WTC11 (cell line): ENCODE results near the gene CACNB4. TPM values are rescaled to one million over a fixed set of nuclear protein-coding genes. Genes with fewer than 3 reads are reported as not detected.

ENCODE experiments used
- ATAC-seq: fragments of 200-7000 bp; cut with Tn5 transposase; 2 replicates; pipeline ENCODE4 v1.10.0; 2021; ENCODE audit warnings: mild to moderate bottlenecking, moderate library complexity
- CTCF ChIA-PET: fragments of 300-600 bp; sonication (Branson Sonifier 250); formaldehyde crosslinking; loops from one replicate; lab custom pipeline; 2021; ENCODE audit warnings: antibody characterized with exemption; lab: Charles Lee
- POLR2A ChIA-PET: fragments of 350-600 bp; sonication (Branson Sonifier 250); formaldehyde crosslinking; loops from one replicate; lab custom pipeline; 2021; ENCODE audit warnings: antibody characterized with exemption; lab: Charles Lee
- DNase-seq: peaks from one replicate; pipeline ENCODE4 v3.0.0; 2021; ENCODE audit warnings: low spot score
- H3K27ac Mint-ChIP-seq: 2 replicates; pipeline ENCODE4 v1.8.0; 2021; ENCODE audit warnings: mixed read lengths
- H3K27me3 Mint-ChIP-seq: 2 replicates; pipeline ENCODE4 v1.8.0; 2021; ENCODE audit warnings: low read depth, mild to moderate bottlenecking, moderate library complexity, mixed read lengths
- H3K36me3 Mint-ChIP-seq: 2 replicates; pipeline ENCODE4 v1.8.0; 2021; ENCODE audit warnings: mixed read lengths
- H3K4me1 Mint-ChIP-seq: 2 replicates; pipeline ENCODE4 v1.8.0; 2022; ENCODE audit warnings: mixed read lengths
- H3K4me3 Mint-ChIP-seq: 2 replicates; pipeline ENCODE4 v1.8.0; 2021; ENCODE audit warnings: mild to moderate bottlenecking, moderate library complexity, mixed read lengths
- H3K9me3 Mint-ChIP-seq: 2 replicates; pipeline ENCODE4 v1.8.0; 2021; ENCODE audit warnings: mixed read lengths
- AFF4 ChIP-seq: sonication (generic); formaldehyde crosslinking; IDR thresholded peaks from 2 replicates; pipeline ENCODE4 v1.8.1; 2023; ENCODE audit warnings: mild to moderate bottlenecking, missing genetic modification reagents, borderline replicate concordance
- GTF2I ChIP-seq: fragments of 250-450 bp; sonication (Bioruptor Pico); conservative IDR thresholded peaks from 2 replicates; pipeline ENCODE4 v1.4.0; 2021; ENCODE audit warnings: mild to moderate bottlenecking
- IRF1 ChIP-seq: sonication (generic); formaldehyde crosslinking; IDR thresholded peaks from 2 replicates; pipeline ENCODE4 v1.8.0; 2023; ENCODE audit warnings: missing genetic modification reagents
- IRF2 ChIP-seq: sonication (generic); formaldehyde crosslinking; IDR thresholded peaks from 2 replicates; pipeline ENCODE4 v1.8.0; 2022; ENCODE audit warnings: low read depth, missing genetic modification reagents, borderline replicate concordance
- KAT7 ChIP-seq: sonication (generic); formaldehyde crosslinking; IDR thresholded peaks from 2 replicates; pipeline ENCODE4 v1.8.1; 2023; ENCODE audit warnings: missing genetic modification reagents, mild to moderate bottlenecking, borderline replicate concordance
- MYBL2 ChIP-seq: sonication (generic); formaldehyde crosslinking; IDR thresholded peaks from 2 replicates; pipeline ENCODE4 v1.8.1; 2023; ENCODE audit warnings: mild to moderate bottlenecking, moderate library complexity, missing genetic modification reagents
- NR1H2 ChIP-seq: sonication (generic); formaldehyde crosslinking; IDR thresholded peaks from 2 replicates; pipeline ENCODE4 v1.9.0; 2021; ENCODE audit warnings: mild to moderate bottlenecking, moderate library complexity, missing genetic modification reagents
- OVOL2 ChIP-seq: fragments of 250-450 bp; sonication (Bioruptor Pico); IDR thresholded peaks from 2 replicates; pipeline ENCODE4 v1.9.0; 2021; ENCODE audit warnings: mild to moderate bottlenecking, borderline replicate concordance
- RORB ChIP-seq: fragments of 250-450 bp; sonication (Bioruptor Pico); IDR thresholded peaks from 2 replicates; pipeline ENCODE4 v1.9.0; 2021; ENCODE audit warnings: mild to moderate bottlenecking
- TP53 ChIP-seq: sonication (generic); formaldehyde crosslinking; IDR thresholded peaks from 2 replicates; pipeline ENCODE4 v1.8.1; 2023; ENCODE audit warnings: mild to moderate bottlenecking, missing genetic modification reagents
- ZBTB21 ChIP-seq: sonication (generic); formaldehyde crosslinking; IDR thresholded peaks from 2 replicates; pipeline ENCODE4 v1.8.1; 2023; ENCODE audit warnings: mild to moderate bottlenecking, missing genetic modification reagents, borderline replicate concordance
- ZNF263 ChIP-seq: sonication (generic); formaldehyde crosslinking; IDR thresholded peaks from 2 replicates; pipeline ENCODE4 v1.8.1; 2022; ENCODE audit warnings: low read depth, mild to moderate bottlenecking, moderate library complexity, missing genetic modification reagents
- ZNF416 ChIP-seq: fragments of 250-450 bp; sonication (Bioruptor Pico); IDR thresholded peaks from 2 replicates; pipeline ENCODE4 v1.9.0; 2021; ENCODE audit warnings: mild to moderate bottlenecking, inconsistent platforms
- ZNF512 ChIP-seq: sonication (generic); formaldehyde crosslinking; IDR thresholded peaks from 2 replicates; pipeline ENCODE4 v1.8.1; 2022; ENCODE audit warnings: missing genetic modification reagents, borderline replicate concordance
- ZNF532 ChIP-seq: fragments of 250-450 bp; sonication (Bioruptor Pico); IDR thresholded peaks from 2 replicates; pipeline ENCODE4 v1.9.0; 2021; ENCODE audit warnings: mild to moderate bottlenecking, borderline replicate concordance
- total RNA-seq: library from RNA; stranded (reverse); gene quantifications from 3 replicates; pipeline ENCODE4 v1.2.3, GENCODE V29; 2021

CACNB4 gene
- total RNA-seq, 1 experiment from 2014 or later: 4.7 TPM

GRCh38 chr2:151961558-151961957, 137.3 kb downstream of the CACNB4 start:
- Mint-ChIP-seq H3K4me1 (no peaks in the 10 kb centered on the region), H3K27me3 (no peaks in the 10 kb centered on the region), H3K27ac (no peak overlapping the region)
- CTCF ChIA-PET: interaction anchor here (1.2 to 1.5 kb wide), 2 partner anchors 14 to 65 kb away, joined by 3 to 4 read pairs; no protein-coding TSS in a partner anchor
- DNase-seq (no peak), ATAC-seq (no peak)
- no peak for TF ChIP-seq GTF2I (CRISPR knock-in tag)
- TF ChIP-seq IRF1 (CRISPR knock-in tag): no peak
- no peak for TF ChIP-seq ZNF416 (CRISPR knock-in tag)
- TF ChIP-seq ZNF512: no peak
- no peak for TF ChIP-seq ZBTB21 (CRISPR knock-in tag)
- TF ChIP-seq, all 79 proteins: peak for 0
- Mint-ChIP-seq H3K4me3 (no peak overlapping the region), H3K36me3 (no peaks in the 10 kb centered on the region), H3K9me3 (no peaks in the 10 kb centered on the region)
- POLR2A ChIA-PET: no interaction called here

GRCh38 chr2:151959238-151959637, 139.6 kb downstream of the CACNB4 start:
- CTCF ChIA-PET: interaction anchor here (2.0 kb wide), 1 partner anchor 12 kb away, joined by 10 read pairs; no protein-coding TSS in a partner anchor

GRCh38 chr2:151953467-151953866, 145.4 kb downstream of the CACNB4 start:
- Mint-ChIP-seq H3K4me1 (no peaks in the 10 kb centered on the region), H3K4me3 (no peak overlapping the region), H3K9me3 (peaks cover 10% of the 10 kb centered on the region), H3K27ac (no peak overlapping the region), H3K27me3 (no peaks in the 10 kb centered on the region), H3K36me3 (0 out of 2 replicates have a peak, but pooled peaks cover 3% of the 10 kb centered on the region)
- DNase-seq (no peak), ATAC-seq (no peak)
- TF ChIP-seq TP53 (CRISPR knock-in tag) (no peak), AFF4 (CRISPR knock-in tag) (no peak), RORB (CRISPR knock-in tag) (no peak), IRF2 (CRISPR knock-in tag) (no peak), ZNF532 (CRISPR knock-in tag) (no peak), OVOL2 (no peak), NR1H2 (CRISPR knock-in tag) (no peak)
- ChIA-PET POLR2A (no interaction called here), CTCF (interaction anchor here (0.9 kb wide), 1 partner anchor 73 kb away, joined by 4 read pairs; no protein-coding TSS in a partner anchor)

More at GRCh38 chr2:151959238-151959637, 139.6 kb downstream of the CACNB4 start:
- Mint-ChIP-seq H3K4me3 (no peak overlapping the region), H3K27me3 (no peaks in the 10 kb centered on the region), H3K4me1 (no peaks in the 10 kb centered on the region), H3K9me3 (no peaks in the 10 kb centered on the region), H3K36me3 (no peaks in the 10 kb centered on the region), H3K27ac (no peak overlapping the region)
- no peak for ATAC-seq
- POLR2A ChIA-PET: no interaction called here
- DNase-seq: no peak
- TF ChIP-seq KAT7 (CRISPR knock-in tag): no peak
- no peak for TF ChIP-seq MYBL2 (CRISPR knock-in tag)
- no peak for TF ChIP-seq ZNF263
